ENCODE data around the gene MAGI2.

MAGI2 gene

GRCh38 chr7:78171398-78171797 lies 1282.1 kb downstream of the MAGI2 start:
- FAIRE-seq (no peak), DNase-seq (ENCODE audit: insufficient read length, low spot score) (no peak)
- TF ChIP-seq CTCF (IDR thresholded peaks at IDR 0.05; ENCODE audit: insufficient read depth, missing control alignments), result no peak

- no peak for TF ChIP-seq CTCF (IDR thresholded peaks at IDR 0.05; ENCODE audit: insufficient read depth, missing control alignments)
- FAIRE-seq (no peak), DNase-seq (ENCODE audit: insufficient read length, low spot score) (no peak)
These were observed 1282.7 kb downstream of the MAGI2 start for GRCh38 chr7:78170815-78171214.

GRCh38 chr7:78169992-78170391 lies 1283.5 kb downstream of the MAGI2 start:
- TF ChIP-seq CTCF (IDR thresholded peaks at IDR 0.05; ENCODE audit: insufficient read depth, missing control alignments), result no peak
- no peak for FAIRE-seq
- DNase-seq (ENCODE audit: insufficient read length, low spot score), result no peak

GRCh38 chr7:78168865-78169264 lies 1284.6 kb downstream of the MAGI2 start:
- TF ChIP-seq CTCF (IDR thresholded peaks at IDR 0.05; ENCODE audit: insufficient read depth, missing control alignments), result no peak
- DNase-seq (ENCODE audit: insufficient read length, low spot score) (no peak), FAIRE-seq (no peak)

GRCh38 chr7:78167860-78168259 lies 1285.6 kb downstream of the MAGI2 start:
- DNase-seq (ENCODE audit: insufficient read length, low spot score), result no peak
- TF ChIP-seq CTCF (IDR thresholded peaks at IDR 0.05; ENCODE audit: insufficient read depth, missing control alignments), result no peak
- FAIRE-seq, result no peak

- no peak for TF ChIP-seq CTCF (IDR thresholded peaks at IDR 0.05; ENCODE audit: insufficient read depth, missing control alignments)
- DNase-seq (ENCODE audit: insufficient read length, low spot score), result no peak
- FAIRE-seq, result no peak
These were observed 1287.6 kb downstream of the MAGI2 start for GRCh38 chr7:78165854-78166253.

- DNase-seq (ENCODE audit: insufficient read length, low spot score) (no peak), FAIRE-seq (no peak)
- no peak for TF ChIP-seq CTCF (IDR thresholded peaks at IDR 0.05; ENCODE audit: insufficient read depth, missing control alignments)
These were observed 1288.0 kb downstream of the MAGI2 start for GRCh38 chr7:78165454-78165853.

All from D721Med (cell line).